GM23338 (cell line): ENCODE results near the gene ARL15. TPM values are rescaled to one million over a fixed set of nuclear protein-coding genes. Genes with fewer than 3 reads are reported as not detected.

Experiments used
- ATAC-seq: fragments of 200-7000 bp; cut with Tn5 transposase; 3 replicates; pipeline ENCODE4 v1.9.1; 2020
- DNase-seq: peaks from one replicate; pipeline ENCODE4 v3.0.0-alpha.2; 2015; ENCODE audit warnings: low spot score
- H2AFZ ChIP-seq: fragments of 200-600 bp; sonication (generic); 2 replicates; pipeline ENCODE4 v1.8.0; 2016; ENCODE audit warnings: antibody characterized with exemption, mild to moderate bottlenecking, moderate library complexity
- H3F3A ChIP-seq: fragments of 200-600 bp; sonication (generic); replicated peaks from 2 replicates; pipeline ENCODE4 v1.8.0; 2017; ENCODE audit warnings: antibody characterized with exemption, mixed run types, low read depth
- H3K27ac ChIP-seq: fragments of 200-600 bp; sonication (generic); 2 replicates; pipeline ENCODE4 v1.6.1; 2016; ENCODE audit warnings: low read depth
- H3K27me3 ChIP-seq: fragments of 200-600 bp; sonication (generic); 2 replicates; pipeline ENCODE4 v1.8.0; 2016; ENCODE audit warnings: mild to moderate bottlenecking, mixed run types, moderate library complexity; ENCODE audit not compliant: insufficient read depth
- H3K36me3 ChIP-seq: fragments of 200-600 bp; sonication (generic); 2 replicates; pipeline ENCODE4 v1.8.0; 2016; ENCODE audit warnings: mild to moderate bottlenecking; ENCODE audit not compliant: insufficient read depth
- H3K4me1 ChIP-seq: fragments of 200-600 bp; sonication (generic); 2 replicates; pipeline ENCODE4 v1.8.0; 2016; ENCODE audit warnings: mild to moderate bottlenecking, moderate library complexity; ENCODE audit not compliant: insufficient read depth
- H3K4me2 ChIP-seq: fragments of 200-600 bp; sonication (generic); 2 replicates; pipeline ENCODE4 v1.7.1; 2017; ENCODE audit warnings: mixed run types
- H3K4me3 ChIP-seq: fragments of 200-600 bp; sonication (generic); 2 replicates; pipeline ENCODE4 v1.6.1; 2016; ENCODE audit warnings: mixed run types
- H3K79me2 ChIP-seq: fragments of 200-600 bp; sonication (generic); replicated peaks from 2 replicates; pipeline ENCODE4 v1.8.0; 2017; ENCODE audit warnings: mild to moderate bottlenecking; ENCODE audit not compliant: insufficient read depth
- H3K9me2 ChIP-seq: fragments of 200-600 bp; sonication (generic); 2 replicates; pipeline ENCODE4 v1.8.0; 2017; ENCODE audit not compliant: insufficient read depth
- H4K20me1 ChIP-seq: fragments of 200-600 bp; sonication (generic); replicated peaks from 2 replicates; pipeline ENCODE4 v1.8.0; 2017; ENCODE audit warnings: mild to moderate bottlenecking; ENCODE audit not compliant: insufficient read depth
- H3K27ac Mint-ChIP-seq: 2 replicates; pipeline ENCODE4 v1.8.0; 2020; ENCODE audit warnings: inconsistent platforms, mild to moderate bottlenecking, moderate library complexity, mixed read lengths
- H3K27me3 Mint-ChIP-seq: 3 replicates; pipeline ENCODE4 v1.8.0; 2022; ENCODE audit warnings: low read depth, mild to moderate bottlenecking, moderate library complexity, mixed read lengths, inconsistent platforms; ENCODE audit not compliant: insufficient read depth, poor library complexity
- H3K36me3 Mint-ChIP-seq: 3 replicates; pipeline ENCODE4 v1.8.0; 2021; ENCODE audit warnings: low read depth, mild to moderate bottlenecking, inconsistent platforms, moderate library complexity, mixed read lengths
- H3K4me1 Mint-ChIP-seq: 3 replicates; pipeline ENCODE4 v1.8.0; 2020; ENCODE audit warnings: mild to moderate bottlenecking, inconsistent platforms, mixed read lengths
- H3K4me3 Mint-ChIP-seq: 3 replicates; pipeline ENCODE4 v1.8.0; 2021; ENCODE audit warnings: moderate library complexity, mild to moderate bottlenecking, inconsistent platforms, mixed read lengths
- H3K9me3 Mint-ChIP-seq: 3 replicates; pipeline ENCODE4 v1.8.0; 2020; ENCODE audit warnings: moderate library complexity, mild to moderate bottlenecking, inconsistent platforms, mixed read lengths
- CREB1 ChIP-seq: fragments of 250-450 bp; sonication (Bioruptor Pico); IDR thresholded peaks from 2 replicates; pipeline ENCODE4 v1.5.0; 2020; ENCODE audit warnings: low read depth, mild to moderate bottlenecking, moderate library complexity
- CTCF ChIP-seq, 2 experiments: fragments of 200-600 bp in 1 of 2; sonication (generic) in 1 of 2; conservative IDR thresholded peaks; 2 replicates each; pipeline versions ENCODE4 v1.5.1 to v1.6.1; 2016 to 2017; ENCODE audit warnings: antibody characterized with exemption in 2 of 2, low read depth in 2 of 2, mild to moderate bottlenecking in 2 of 2, moderate library complexity in 1 of 2
- ETS1 ChIP-seq: IDR thresholded peaks from 2 replicates; pipeline ENCODE4 v1.6.1; 2016; ENCODE audit warnings: antibody characterized with exemption
- EZH2 ChIP-seq: fragments of 200-600 bp; sonication (generic); IDR thresholded peaks from one replicate; pipeline ENCODE4 v1.8.0; 2017; ENCODE audit warnings: antibody characterized with exemption, mild to moderate bottlenecking, low read depth; ENCODE audit not compliant: unreplicated experiment
- EZH2phosphoT487 ChIP-seq: fragments of 200-600 bp; sonication (generic); IDR thresholded peaks from one replicate; pipeline ENCODE4 v1.8.1; 2018; ENCODE audit warnings: antibody characterized with exemption; ENCODE audit not compliant: unreplicated experiment
- JUNB ChIP-seq: IDR thresholded peaks from one replicate; pipeline ENCODE4 v1.6.1; 2016; ENCODE audit warnings: antibody characterized with exemption; ENCODE audit not compliant: unreplicated experiment
- NANOG ChIP-seq: IDR thresholded peaks from 2 replicates; pipeline ENCODE4 v1.6.1; 2016; ENCODE audit warnings: antibody characterized with exemption, borderline replicate concordance
- POLR2AphosphoS5 ChIP-seq: IDR thresholded peaks from 2 replicates; pipeline ENCODE4 v1.6.1; 2016; ENCODE audit warnings: antibody characterized with exemption, low read depth
- REST ChIP-seq: IDR thresholded peaks from one replicate; pipeline ENCODE4 v1.6.1; 2018; ENCODE audit warnings: antibody characterized with exemption; ENCODE audit not compliant: unreplicated experiment
- STAT1 ChIP-seq: IDR thresholded peaks from one replicate; pipeline ENCODE4 v1.6.1; 2016; ENCODE audit warnings: antibody characterized with exemption; ENCODE audit not compliant: unreplicated experiment
- ZNF114 ChIP-seq: fragments of 250-450 bp; sonication (Bioruptor Pico); IDR thresholded peaks from 2 replicates; pipeline ENCODE4 v1.5.0; 2020; ENCODE audit warnings: mild to moderate bottlenecking, moderate library complexity
- ZNF331 ChIP-seq: fragments of 250-450 bp; sonication (Bioruptor Pico); IDR thresholded peaks from 2 replicates; pipeline ENCODE4 v1.5.0; 2020; ENCODE audit warnings: low read depth, mild to moderate bottlenecking, moderate library complexity
- polyA plus RNA-seq: library from polyadenylated mRNA; unstranded; fragments of >200 nt; fragmentation: Nextera tagmentation; extraction: Ambion mirVana; gene quantifications from 2 replicates; pipeline ENCODE4 v1.2.1, GENCODE V29; 2016
- total RNA-seq: library from RNA; depleted of rRNA; stranded (reverse); fragments of >200 nt; shearing (Covaris generic); gene quantifications from 2 replicates; pipeline ENCODE4 v1.2.3, GENCODE V29; 2014

ARL15 gene
- total and polyA plus RNA-seq, 2 experiments from 2014 or later = 13.0 to 54.0 TPM

- Mint-ChIP-seq H3K27me3 (peaks cover 2% of the 10 kb centered on the region), H3K4me3 (no peak overlapping the region), H3K9me3 (no peaks in the 10 kb centered on the region), H3K36me3 (no peaks in the 10 kb centered on the region), H3K4me1 (peaks cover 36% of the 10 kb centered on the region), H3K27ac (no peak overlapping the region)
- no peak for ATAC-seq
- no peaks in the 10 kb centered on the region for H3K9me2 ChIP-seq
- H4K20me1 ChIP-seq = peaks cover 5% of the 10 kb centered on the region; the same call in 1 of the 2 replicates
- no peak for TF ChIP-seq ETS1
- no peak for DNase-seq
- H3K36me3 ChIP-seq = no peaks in the 10 kb centered on the region
- H3K79me2 ChIP-seq = peaks cover 95% of the 10 kb centered on the region
- H3K4me2 ChIP-seq = no peak overlapping the region
- H3K27me3 ChIP-seq = no peaks in the 10 kb centered on the region
- H3K4me1 ChIP-seq = peaks cover 30% of the 10 kb centered on the region
- H2AFZ ChIP-seq = no peak overlapping the region
- H3K4me3 ChIP-seq = no peak overlapping the region
- no peak overlapping the region for H3K27ac ChIP-seq
- H3F3A ChIP-seq = no peaks in the 10 kb centered on the region
Measured at GRCh38 chr5:54301220-54301619, 9.2 kb downstream of the ARL15 start.

GRCh38 chr5:54298947-54299346, 11.4 kb downstream of the ARL15 start:
- H3K27me3 Mint-ChIP-seq = peaks cover 2% of the 10 kb centered on the region
- TF ChIP-seq CREB1 (CRISPR knock-in tag) (no peak), REST (no peak), ZNF114 (no peak), ETS1 (no peak), EZH2 (no peak), EZH2phosphoT487 (no peak), NANOG (no peak), CTCF (conservative IDR thresholded peaks at IDR 0.05; ENCODE audit: low read depth in 2 of 2) (no peak), JUNB (no peak), POLR2AphosphoS5 (no peak), STAT1 (no peak), ZNF331 (CRISPR knock-in tag) (no peak)

More at GRCh38 chr5:54298947-54299346, 11.4 kb downstream of the ARL15 start:
- Mint-ChIP-seq H3K36me3 (no peaks in the 10 kb centered on the region), H3K4me3 (no peak overlapping the region), H3K9me3 (no peaks in the 10 kb centered on the region), H3K27ac (no peak overlapping the region), H3K4me1 (peaks cover 45% of the 10 kb centered on the region)
- H3K27ac ChIP-seq = no peak overlapping the region
- peaks cover 5% of the 10 kb centered on the region; the same call in 1 of the 2 replicates for H4K20me1 ChIP-seq
- H3K79me2 ChIP-seq = peaks cover 88% of the 10 kb centered on the region
- H3K9me2 ChIP-seq = no peaks in the 10 kb centered on the region
- DNase-seq = no peak
- no peak overlapping the region for H3K4me2 ChIP-seq
- no peaks in the 10 kb centered on the region for H3K27me3 ChIP-seq
- no peak overlapping the region for H2AFZ ChIP-seq
- H3K4me1 ChIP-seq = peaks cover 23% of the 10 kb centered on the region
- no peaks in the 10 kb centered on the region for H3F3A ChIP-seq
- ATAC-seq = no peak
- no peaks in the 10 kb centered on the region for H3K36me3 ChIP-seq
- H3K4me3 ChIP-seq = no peak overlapping the region
